Transverse colon (tissue), 4 donors: ENCODE results near the gene RPIA. TPM values are rescaled to one million over a fixed set of nuclear protein-coding genes. Genes with fewer than 3 reads are reported as not detected.

Experiments used
- DNase-seq: peaks from one replicate; pipeline ENCODE4 v3.0.0-alpha.2; 2019
- H3K27ac ChIP-seq, 4 donors: fragments of 200-600 bp; sonication (generic); 2 replicates each; pipeline ENCODE4 v1.5.1; 2016 to 2018; ENCODE audit warnings: inconsistent platforms in 4 of 4
- H3K27me3 ChIP-seq: fragments of 200-600 bp; sonication (generic); 2 replicates; pipeline ENCODE4 v1.5.1; 2017; ENCODE audit warnings: inconsistent platforms
- H3K36me3 ChIP-seq, 4 donors: fragments of 200-600 bp; sonication (generic); 2 replicates each; pipeline ENCODE4 v1.5.1; 2017 to 2019; ENCODE audit warnings: inconsistent platforms in 4 of 4
- H3K4me1 ChIP-seq, 4 donors: fragments of 200-600 bp; sonication (generic); 2 replicates each; pipeline ENCODE4 v1.5.1; 2017 to 2020; ENCODE audit warnings: inconsistent platforms in 4 of 4
- H3K4me3 ChIP-seq, 4 donors: fragments of 200-600 bp; sonication (generic); 1 replicate in 1 of 4; 2 replicates in 3 of 4; pipeline versions ENCODE4 v1.5.1 to v1.6.1; 2017 to 2019; ENCODE audit warnings: inconsistent platforms in 4 of 4
- H3K9me3 ChIP-seq, 2 donors: fragments of 200-600 bp; sonication (generic); 2 replicates each; pipeline ENCODE4 v1.5.1; 2017 to 2019; ENCODE audit warnings: inconsistent platforms in 2 of 2
- EP300 ChIP-seq: sonication (generic); formaldehyde crosslinking; IDR thresholded peaks from one replicate; pipeline ENCODE4 v1.6.1; 2017; ENCODE audit warnings: antibody characterized with exemption, low read depth
- POLR2A ChIP-seq: fragments of 450-650 bp; IDR thresholded peaks from one replicate; pipeline ENCODE4 v1.6.1; 2016; ENCODE audit warnings: antibody characterized with exemption, mild to moderate bottlenecking, moderate library complexity
- POLR2AphosphoS5 ChIP-seq, 3 donors: sonication (generic); formaldehyde crosslinking; IDR thresholded peaks; one replicate each; pipeline ENCODE4 v1.6.1; 2016; ENCODE audit warnings: antibody characterized with exemption in 3 of 3
- WGBS, 2 donors: methylation state at CpG; one replicate each; pipeline ENCODE4 v1.1.5; 2018; ENCODE audit warnings: low coverage in 1 of 2; 5-methylcytosine and 5-hydroxymethylcytosine counted together
- in situ Hi-C, 4 donors: fragments of 200-750 bp; cut with MboI; loops; one replicate each; pipeline versions ENCODE4 v1.15.0 to v1.15.1; 2017; ENCODE audit warnings: low sequenced_read_pairs in 3 of 4, low pct_ligation_motif_present in 1 of 4, low pct_unique_long_range_greater_than_20kb in 1 of 4
- intact Hi-C: fragments of 100-400 bp; cut with DNase I; formaldehyde crosslinking; loops from one replicate; pipeline ENCODE4 v1.15.1; 2023; ENCODE audit warnings: low total_unique reads
- total RNA-seq, 4 donors: library from RNA; depleted of rRNA; stranded (reverse); fragments of >200 nt; gene quantifications; one replicate each; pipeline ENCODE4 v1.1.0, GENCODE V29; 2016
- TF ChIP-seq, protein P1 (sequence below), 5 experiments: fragments of 200-600 bp in 3 of 5; fragments of 450-650 bp in 2 of 5; sonication (generic) in 3 of 5; IDR thresholded peaks; 1 replicate in 2 of 5; 2 replicates in 3 of 5; pipeline ENCODE4 v1.5.1; 2016 to 2017; ENCODE audit warnings: antibody characterized with exemption in 5 of 5, inconsistent platforms in 3 of 5, mild to moderate bottlenecking in 2 of 5, moderate library complexity in 1 of 5

The RPIA gene
- total RNA-seq, 4 donors from 2014 or later, result 2.2 to 20.8 (median 9.7) TPM

DNA sequence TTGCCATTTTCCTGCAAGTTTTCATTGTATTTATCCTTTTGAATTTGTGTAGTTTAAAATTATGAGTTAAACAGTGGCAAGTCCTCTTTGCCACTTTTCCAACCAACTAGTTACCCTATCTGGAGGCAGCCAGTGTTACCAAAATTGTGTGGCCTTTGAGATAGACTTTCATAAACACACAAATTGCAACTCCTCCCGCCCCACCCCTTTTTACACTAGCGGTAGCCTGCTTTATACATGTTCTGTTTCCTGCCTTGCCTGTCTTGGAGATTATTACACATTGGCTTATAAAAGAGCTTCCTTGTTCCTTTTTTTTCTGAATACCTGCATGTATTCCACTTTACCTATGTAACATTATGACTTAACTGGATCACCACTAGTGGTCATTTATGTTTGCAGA, 56.5 kb downstream of the RPIA start:
- intact Hi-C loops, result no loop called here
- Histone ChIP-seq H3K36me3 (peaks cover 0 to 34% (median 16%) of the 10 kb centered on the region in 4 donors), H3K4me1 (peaks cover 0 to 17% (median 6%) of the 10 kb centered on the region in 4 donors), H3K9me3 (peaks cover 6 to 7% of the 10 kb centered on the region in 2 donors), H3K27me3 (no peaks in the 10 kb centered on the region), H3K4me3 (no peak overlapping the region), H3K27ac (peak overlapping the region; percentile 63 to 70 (median 66))
- 42 to 60% methylated on average over 2 of the region's 2 CpGs for WGBS, 2 donors
- DNase-seq, result peak; percentile 63
- TF ChIP-seq, protein P1, sequence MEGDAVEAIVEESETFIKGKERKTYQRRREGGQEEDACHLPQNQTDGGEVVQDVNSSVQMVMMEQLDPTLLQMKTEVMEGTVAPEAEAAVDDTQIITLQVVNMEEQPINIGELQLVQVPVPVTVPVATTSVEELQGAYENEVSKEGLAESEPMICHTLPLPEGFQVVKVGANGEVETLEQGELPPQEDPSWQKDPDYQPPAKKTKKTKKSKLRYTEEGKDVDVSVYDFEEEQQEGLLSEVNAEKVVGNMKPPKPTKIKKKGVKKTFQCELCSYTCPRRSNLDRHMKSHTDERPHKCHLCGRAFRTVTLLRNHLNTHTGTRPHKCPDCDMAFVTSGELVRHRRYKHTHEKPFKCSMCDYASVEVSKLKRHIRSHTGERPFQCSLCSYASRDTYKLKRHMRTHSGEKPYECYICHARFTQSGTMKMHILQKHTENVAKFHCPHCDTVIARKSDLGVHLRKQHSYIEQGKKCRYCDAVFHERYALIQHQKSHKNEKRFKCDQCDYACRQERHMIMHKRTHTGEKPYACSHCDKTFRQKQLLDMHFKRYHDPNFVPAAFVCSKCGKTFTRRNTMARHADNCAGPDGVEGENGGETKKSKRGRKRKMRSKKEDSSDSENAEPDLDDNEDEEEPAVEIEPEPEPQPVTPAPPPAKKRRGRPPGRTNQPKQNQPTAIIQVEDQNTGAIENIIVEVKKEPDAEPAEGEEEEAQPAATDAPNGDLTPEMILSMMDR (IDR thresholded peaks at IDR 0.05), result peak in 1 of 5 experiments; percentile 18
- TF ChIP-seq EP300, result no peak
- peak in 1 of 3 donors; percentile 16 for TF ChIP-seq POLR2AphosphoS5 (IDR thresholded peaks at IDR 0.05)
- in situ Hi-C loops, result no loop called here

DNA sequence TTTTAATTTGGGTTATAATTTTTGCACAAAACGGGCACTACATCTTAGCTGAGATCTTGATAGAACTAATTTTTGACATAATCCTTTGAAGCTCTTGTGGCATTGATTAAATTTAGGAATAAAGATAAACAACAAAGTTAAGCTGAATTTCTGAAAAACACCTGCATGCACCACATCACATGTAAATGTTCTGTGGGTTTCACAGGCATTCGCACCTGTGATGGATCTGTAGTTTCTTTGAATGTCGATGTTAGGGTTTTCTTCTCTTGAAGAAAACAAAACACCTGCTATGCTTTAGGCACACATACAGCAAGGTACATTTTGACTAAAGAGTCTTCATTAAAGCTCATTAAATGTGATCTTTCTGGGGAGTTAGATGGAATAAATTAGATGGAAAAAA, 60.3 kb downstream of the RPIA start:
- DNase-seq, result no peak
- Histone ChIP-seq H3K4me1 (peaks cover 0 to 17% (median 6%) of the 10 kb centered on the region in 4 donors), H3K4me3 (no peak overlapping the region), H3K36me3 (peaks cover 0 to 20% (median 7%) of the 10 kb centered on the region in 4 donors), H3K9me3 (no peaks in the 10 kb centered on the region), H3K27ac (peak overlapping the region in 2 of 4 donors; percentile 49 to 69), H3K27me3 (no peaks in the 10 kb centered on the region)
- 72 to 94% methylated on average over 3 of the region's 3 CpGs for WGBS, 2 donors
- TF ChIP-seq EP300 (no peak), POLR2AphosphoS5 (IDR thresholded peaks at IDR 0.05) (no peak), POLR2A (no peak)
- TF ChIP-seq, protein P1 (IDR thresholded peaks at IDR 0.05), result no peak
- intact Hi-C loops (no loop called here), in situ Hi-C loops (no loop called here)

DNA sequence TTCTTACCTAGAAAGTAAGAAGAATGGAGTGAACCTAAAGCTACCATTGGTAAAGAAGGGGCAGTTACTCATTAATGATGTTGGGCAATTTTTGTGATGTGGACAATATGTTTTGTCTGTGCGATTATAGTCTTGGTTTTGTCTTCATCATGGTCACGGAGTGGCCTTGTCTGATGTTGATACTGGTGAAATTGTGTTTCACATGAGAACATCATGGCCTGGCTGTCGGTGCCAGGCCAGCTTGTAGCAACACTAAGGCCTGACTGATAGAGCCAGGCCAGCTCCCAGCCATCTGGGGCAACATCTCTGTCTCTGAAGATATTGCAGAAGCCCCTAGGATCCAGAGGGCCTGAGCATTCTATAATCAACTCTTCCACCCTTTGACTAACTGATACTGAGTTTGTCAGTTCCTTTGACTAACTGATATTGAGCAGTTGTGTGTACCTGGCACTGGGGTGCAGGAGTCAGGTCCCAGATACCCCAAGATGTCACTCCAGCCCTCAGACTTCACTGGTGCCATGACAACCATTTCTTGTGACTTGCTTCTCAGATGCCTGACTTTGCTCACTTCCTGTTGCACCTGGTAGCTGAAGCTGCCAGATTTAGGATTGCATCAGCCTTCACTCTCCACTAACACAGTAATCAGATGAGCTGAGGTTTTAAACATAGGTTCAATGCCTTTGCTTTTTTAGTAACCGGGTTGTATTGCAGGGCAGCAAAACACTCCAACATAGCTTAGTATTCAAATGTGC, 62.5 kb downstream of the RPIA start:
- H3K4me1 ChIP-seq, result no peaks in the 10 kb centered on the region
- H3K27me3 ChIP-seq, result no peaks in the 10 kb centered on the region
- 84 to 94% methylated on average over 2 to 4 of the region's 4 CpGs for WGBS, 2 donors
- in situ Hi-C loops, result no loop called here
- H3K4me3 ChIP-seq, result no peak overlapping the region
- H3K36me3 ChIP-seq, result peaks cover 0 to 11% (median 3%) of the 10 kb centered on the region in 4 donors
- H3K27ac ChIP-seq, result peak overlapping the region in 2 of 4 donors; percentile 49 to 69
- DNase-seq, result no peak
- intact Hi-C loops, result no loop called here
- TF ChIP-seq EP300 (no peak), POLR2A (no peak), POLR2AphosphoS5 (IDR thresholded peaks at IDR 0.05) (peak in 1 of 3 donors; percentile 10)
- peaks cover 4 to 10% of the 10 kb centered on the region in 2 donors for H3K9me3 ChIP-seq

DNA sequence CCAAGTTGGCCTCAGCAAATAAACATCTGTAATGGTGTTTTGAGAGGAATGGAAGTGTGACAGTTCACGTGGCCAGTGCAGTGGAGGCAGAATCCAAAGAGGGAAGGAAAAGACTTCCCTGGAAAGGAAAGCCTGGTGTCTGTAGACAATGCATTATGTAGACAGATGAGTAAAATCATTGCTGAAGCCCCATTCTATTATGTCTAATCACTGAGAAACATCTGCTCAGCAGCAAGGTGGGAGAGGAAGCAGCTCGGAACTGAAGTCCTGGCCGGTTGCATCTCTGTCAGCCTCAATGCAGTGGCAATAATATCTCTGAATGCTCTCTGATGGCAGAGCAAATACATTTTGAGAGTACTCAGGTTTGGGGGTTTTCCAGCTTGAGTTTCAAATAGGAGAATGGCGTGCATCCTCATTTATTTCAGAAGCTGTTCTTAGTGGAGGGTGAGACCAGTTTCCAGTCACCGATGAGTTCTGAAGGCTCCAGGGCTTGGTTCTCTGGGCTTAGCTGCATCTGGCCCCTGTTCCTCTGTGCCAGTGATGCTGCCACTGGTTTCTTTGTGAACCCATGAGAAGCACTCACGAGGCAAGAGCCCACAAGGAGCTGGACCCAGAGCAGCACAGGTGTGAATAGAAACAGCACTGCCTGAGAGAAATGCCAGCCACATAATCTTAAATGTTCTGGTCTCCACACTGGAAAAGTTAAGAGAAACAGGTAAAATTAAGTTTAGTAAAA, 63.3 kb downstream of the RPIA start:
- Histone ChIP-seq H3K36me3 (peaks cover 0 to 11% (median 3%) of the 10 kb centered on the region in 4 donors), H3K27me3 (no peaks in the 10 kb centered on the region), H3K9me3 (peaks cover 10 to 15% of the 10 kb centered on the region in 2 donors), H3K4me3 (no peak overlapping the region), H3K4me1 (no peaks in the 10 kb centered on the region), H3K27ac (peak overlapping the region in 2 of 4 donors; percentile 41 to 66)
- TF ChIP-seq POLR2AphosphoS5 (IDR thresholded peaks at IDR 0.05) (no peak), EP300 (no peak), POLR2A (no peak)
- TF ChIP-seq, protein P1 (IDR thresholded peaks at IDR 0.05), result no peak
- in situ Hi-C loops, result no loop called here
- no peak for DNase-seq
- 60 to 67% methylated on average over 2 to 6 of the region's 6 CpGs for WGBS, 2 donors
- intact Hi-C loops, result no loop called here
